SK-N-SH (cell line): Measurements from ENCODE around the gene IMMT. TPM values are rescaled to one million over a fixed set of nuclear protein-coding genes. Genes with fewer than 3 reads are reported as not detected.

Experiments used
- CTCF ChIA-PET: fragments of 300-600, 350-600 bp; formaldehyde crosslinking; extraction: SDS; loops from one replicate; lab custom pipeline; 2021; lab: Yijun Ruan, JAX
- POLR2A ChIA-PET: fragments of 350-600 bp; sonication (Branson Sonifier 250); formaldehyde crosslinking; extraction: SDS; loops from one replicate; lab custom pipeline; 2020; ENCODE audit warnings: antibody characterized with exemption, inconsistent platforms; lab: Yijun Ruan, JAX
- DNase-seq: peaks from one replicate; pipeline ENCODE4 v3.0.0; 2012
- H2AFZ ChIP-seq: fragments of 200-600 bp; sonication (generic); 2 replicates; pipeline ENCODE4 v1.8.1; 2016; ENCODE audit warnings: antibody characterized with exemption, mild to moderate bottlenecking, low read depth
- H3F3A ChIP-seq: fragments of 200-600 bp; sonication (generic); replicated peaks from 2 replicates; pipeline ENCODE3; 2016; ENCODE audit warnings: antibody characterized with exemption, mild to moderate bottlenecking; ENCODE audit not compliant: insufficient read depth
- H3K27ac ChIP-seq, 2 experiments: fragments of 200-500 bp in 1 of 2; fragments of 200-600 bp in 1 of 2; sonication (Bioruptor generic) in 1 of 2; sonication (generic), shearing (Covaris generic) in 1 of 2; 2 replicates each; pipeline versions ENCODE4 v1.5.1 to v1.6.1; 2014 to 2016; ENCODE audit warnings: low read depth in 2 of 2, inconsistent platforms in 1 of 2, low read length in 1 of 2, mild to moderate bottlenecking in 1 of 2, mixed read lengths in 1 of 2
- H3K27me3 ChIP-seq: fragments of 200-600 bp; sonication (generic), shearing (Covaris generic); 2 replicates; pipeline ENCODE4 v1.6.1; 2016; ENCODE audit warnings: mixed run types; ENCODE audit not compliant: insufficient read depth
- H3K36me3 ChIP-seq, 2 experiments: fragments of 200-500 bp in 1 of 2; fragments of 200-600 bp in 1 of 2; sonication (Bioruptor generic) in 1 of 2; sonication (generic) in 1 of 2; replicated peaks in 1 of 2; 2 replicates each; pipeline versions ENCODE3 to v1.5.1; 2014 to 2016; ENCODE audit warnings: low read length in 1 of 2, mild to moderate bottlenecking in 1 of 2; ENCODE audit not compliant: insufficient read depth in 2 of 2, control insufficient read depth in 1 of 2
- H3K4me1 ChIP-seq, 2 experiments: fragments of 200-500 bp in 1 of 2; fragments of 200-600 bp in 1 of 2; sonication (Bioruptor generic) in 1 of 2; sonication (generic), shearing (Covaris generic) in 1 of 2; 2 replicates each; pipeline versions ENCODE4 v1.5.1 to v1.6.1; 2014 to 2016; ENCODE audit warnings: low read depth in 1 of 2, low read length in 1 of 2, mixed run types in 1 of 2; ENCODE audit not compliant: insufficient read depth in 2 of 2, control insufficient read depth in 1 of 2
- H3K4me2 ChIP-seq: fragments of 200-600 bp; sonication (generic), shearing (Covaris generic); 2 replicates; pipeline ENCODE4 v1.6.1; 2017; ENCODE audit warnings: mixed run types
- H3K4me3 ChIP-seq, 2 experiments: fragments of 200-500 bp in 1 of 2; fragments of 200-600 bp in 1 of 2; sonication (Bioruptor generic) in 1 of 2; sonication (generic), shearing (Covaris generic) in 1 of 2; 2 replicates each; pipeline versions ENCODE4 v1.5.1 to v1.8.1; 2014 to 2016; ENCODE audit warnings: low read depth in 2 of 2, inconsistent platforms in 1 of 2, low read length in 1 of 2, mild to moderate bottlenecking in 1 of 2, mixed read lengths in 1 of 2, moderate library complexity in 1 of 2
- H3K79me2 ChIP-seq: fragments of 200-600 bp; sonication (generic); 2 replicates; pipeline ENCODE4 v1.8.1; 2017; ENCODE audit warnings: mild to moderate bottlenecking; ENCODE audit not compliant: insufficient read depth
- H3K9ac ChIP-seq: fragments of 200-600 bp; sonication (generic); 2 replicates; pipeline ENCODE4 v1.6.1; 2017; ENCODE audit warnings: mixed run types
- H3K9me2 ChIP-seq: fragments of 200-600 bp; sonication (generic); 2 replicates; pipeline ENCODE4 v1.6.1; 2017; ENCODE audit warnings: mixed run types
- H3K9me3 ChIP-seq: fragments of 200-600 bp; sonication (generic); 2 replicates; pipeline ENCODE4 v1.6.1; 2017; ENCODE audit warnings: mixed run types, mild to moderate bottlenecking, moderate library complexity
- H4K20me1 ChIP-seq: fragments of 200-600 bp; sonication (generic); 2 replicates; pipeline ENCODE4 v1.6.1; 2017; ENCODE audit warnings: mild to moderate bottlenecking, mixed run types; ENCODE audit not compliant: insufficient read depth
- CHD2 ChIP-seq: fragments of 150-350 bp; IDR thresholded peaks from 2 replicates; pipeline ENCODE4 v1.6.1; 2018; ENCODE audit warnings: low read length; ENCODE audit not compliant: partially characterized antibody
- ELF1 ChIP-seq: IDR thresholded peaks from 2 replicates; pipeline ENCODE4 v1.4.0; 2012
- EP300 ChIP-seq, 2 experiments: IDR thresholded peaks; 2 replicates each; pipeline versions ENCODE4 v1.4.0 to v1.6.1; 2012; ENCODE audit warnings: borderline replicate concordance in 1 of 2, low read depth in 1 of 2, low read length in 1 of 2
- FOXJ3 ChIP-seq: sonication (generic); formaldehyde crosslinking; IDR thresholded peaks from 2 replicates; pipeline ENCODE4 v1.5.1; 2020; ENCODE audit warnings: mild to moderate bottlenecking, missing genetic modification reagents
- GABPA ChIP-seq: IDR thresholded peaks from 2 replicates; pipeline ENCODE4 v1.4.0; 2012; ENCODE audit warnings: low read depth, mild to moderate bottlenecking
- GATA2 ChIP-seq: sonication (generic); formaldehyde crosslinking; IDR thresholded peaks from 2 replicates; pipeline ENCODE4 v1.5.0; 2020; ENCODE audit warnings: mild to moderate bottlenecking, missing genetic modification reagents
- MXI1 ChIP-seq: IDR thresholded peaks from 2 replicates; pipeline ENCODE4 v1.6.1; 2012; ENCODE audit warnings: mild to moderate bottlenecking, low read depth, low read length, improper control_type of control experiment
- NFIC ChIP-seq: IDR thresholded peaks from 2 replicates; pipeline ENCODE4 v1.4.0; 2012; ENCODE audit warnings: borderline replicate concordance
- NRF1 ChIP-seq: IDR thresholded peaks from 2 replicates; pipeline ENCODE4 v1.6.1; 2012; ENCODE audit warnings: low read depth, mild to moderate bottlenecking, low read length
- POLR2AphosphoS5 ChIP-seq: IDR thresholded peaks from 2 replicates; pipeline ENCODE4 v1.6.1; 2012; ENCODE audit warnings: low read depth, low read length
- RCOR1 ChIP-seq: fragments of 150-350 bp; IDR thresholded peaks from 2 replicates; pipeline ENCODE4 v1.6.1; 2017; ENCODE audit warnings: antibody characterized with exemption, low read length
- RFX5 ChIP-seq: IDR thresholded peaks from 2 replicates; pipeline ENCODE4 v1.6.1; 2012; ENCODE audit warnings: mild to moderate bottlenecking, improper control_type of control experiment, low read length
- RXRA ChIP-seq: IDR thresholded peaks from 2 replicates; pipeline ENCODE4 v1.4.0; 2012; ENCODE audit warnings: low read depth, mild to moderate bottlenecking, borderline replicate concordance
- SIN3A ChIP-seq: IDR thresholded peaks from 2 replicates; pipeline ENCODE4 v1.6.1; 2012; ENCODE audit warnings: low read depth, mild to moderate bottlenecking, low read length, moderate library complexity, borderline replicate concordance
- TEAD4 ChIP-seq: IDR thresholded peaks from 2 replicates; pipeline ENCODE4 v1.4.0; 2012; ENCODE audit warnings: mild to moderate bottlenecking, borderline replicate concordance; ENCODE audit not compliant: insufficient read depth
- WGBS: methylation state at CpG from one replicate; pipeline ENCODE4 v1.1.6; 2017; ENCODE audit warnings: low lambda C conversion rate; 5-methylcytosine and 5-hydroxymethylcytosine counted together
- polyA plus RNA-seq, 3 experiments: library from polyadenylated mRNA; depleted of rRNA; stranded (reverse); fragments of >200 nt; gene quantifications; 2 replicates each; pipeline ENCODE4 v1.2.3, GENCODE V29; 2012
- TF ChIP-seq, protein P1 (sequence below): IDR thresholded peaks from 2 replicates; pipeline ENCODE4 v1.6.1; 2012; ENCODE audit warnings: mild to moderate bottlenecking, low read depth, low read length, moderate library complexity
- TF ChIP-seq, protein P2 (sequence below): IDR thresholded peaks from 2 replicates; pipeline ENCODE4 v1.4.0; 2012; ENCODE audit warnings: low read depth
- TF ChIP-seq, protein P3 (sequence below): IDR thresholded peaks from 2 replicates; pipeline ENCODE4; 2012

The IMMT gene
- polyA plus RNA-seq, 1 of the 3 experiments (the other 2 are of a cell fraction): 36.3 TPM

DNA sequence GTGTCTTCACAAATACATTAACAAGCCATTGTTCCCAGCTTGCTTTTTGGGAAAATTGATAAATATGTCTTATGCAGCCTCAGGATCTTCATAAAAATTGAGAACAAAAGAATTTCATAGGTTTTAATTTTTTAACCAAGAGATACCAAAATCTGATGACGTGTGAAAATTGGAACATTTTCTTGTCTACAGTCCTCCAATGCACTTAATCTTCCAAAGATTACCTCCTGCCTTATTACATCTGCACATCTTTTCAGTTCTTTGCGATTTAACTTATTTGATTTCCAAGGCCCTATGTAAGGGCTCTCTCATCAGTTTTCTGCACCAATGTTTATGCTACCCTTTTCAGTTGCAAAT is 7.1 kb upstream of the IMMT start:
- Histone ChIP-seq H3K9ac (no peak overlapping the region), H3K9me2 (no peaks in the 10 kb centered on the region), H3K36me3 (peaks cover 11 to 14% of the 10 kb centered on the region in 2 experiments), H3K27me3 (no peaks in the 10 kb centered on the region), H4K20me1 (no peaks in the 10 kb centered on the region), H3F3A (peaks cover 6% of the 10 kb centered on the region), H3K4me2 (no peak overlapping the region), H3K9me3 (no peaks in the 10 kb centered on the region), H3K4me1 (peaks cover 0 to 3% of the 10 kb centered on the region in 2 experiments; a peak in 1 of 4 replicates), H3K27ac (no peak overlapping the region), H3K4me3 (no peak overlapping the region), H2AFZ (no peak overlapping the region), H3K79me2 (peaks cover 70% of the 10 kb centered on the region)
- ChIA-PET POLR2A (no interaction called here), CTCF (interaction anchor here (0.9 to 4.5 kb wide), 6 partner anchors 12 to 170 kb away, joined by 3 to 20 read pairs (median 7); no protein-coding TSS in a partner anchor)
- 93% methylated on average over 2 of the region's 2 CpGs for WGBS
- DNase-seq: no peak
- TF ChIP-seq GABPA: no peak
- no peak for TF ChIP-seq RCOR1
- no peak for TF ChIP-seq FOXJ3 (CRISPR knock-in tag)
- TF ChIP-seq, protein P1, sequence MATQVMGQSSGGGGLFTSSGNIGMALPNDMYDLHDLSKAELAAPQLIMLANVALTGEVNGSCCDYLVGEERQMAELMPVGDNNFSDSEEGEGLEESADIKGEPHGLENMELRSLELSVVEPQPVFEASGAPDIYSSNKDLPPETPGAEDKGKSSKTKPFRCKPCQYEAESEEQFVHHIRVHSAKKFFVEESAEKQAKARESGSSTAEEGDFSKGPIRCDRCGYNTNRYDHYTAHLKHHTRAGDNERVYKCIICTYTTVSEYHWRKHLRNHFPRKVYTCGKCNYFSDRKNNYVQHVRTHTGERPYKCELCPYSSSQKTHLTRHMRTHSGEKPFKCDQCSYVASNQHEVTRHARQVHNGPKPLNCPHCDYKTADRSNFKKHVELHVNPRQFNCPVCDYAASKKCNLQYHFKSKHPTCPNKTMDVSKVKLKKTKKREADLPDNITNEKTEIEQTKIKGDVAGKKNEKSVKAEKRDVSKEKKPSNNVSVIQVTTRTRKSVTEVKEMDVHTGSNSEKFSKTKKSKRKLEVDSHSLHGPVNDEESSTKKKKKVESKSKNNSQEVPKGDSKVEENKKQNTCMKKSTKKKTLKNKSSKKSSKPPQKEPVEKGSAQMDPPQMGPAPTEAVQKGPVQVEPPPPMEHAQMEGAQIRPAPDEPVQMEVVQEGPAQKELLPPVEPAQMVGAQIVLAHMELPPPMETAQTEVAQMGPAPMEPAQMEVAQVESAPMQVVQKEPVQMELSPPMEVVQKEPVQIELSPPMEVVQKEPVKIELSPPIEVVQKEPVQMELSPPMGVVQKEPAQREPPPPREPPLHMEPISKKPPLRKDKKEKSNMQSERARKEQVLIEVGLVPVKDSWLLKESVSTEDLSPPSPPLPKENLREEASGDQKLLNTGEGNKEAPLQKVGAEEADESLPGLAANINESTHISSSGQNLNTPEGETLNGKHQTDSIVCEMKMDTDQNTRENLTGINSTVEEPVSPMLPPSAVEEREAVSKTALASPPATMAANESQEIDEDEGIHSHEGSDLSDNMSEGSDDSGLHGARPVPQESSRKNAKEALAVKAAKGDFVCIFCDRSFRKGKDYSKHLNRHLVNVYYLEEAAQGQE: no peak
- TF ChIP-seq EP300 (IDR thresholded peaks at IDR 0.05; ENCODE audit: borderline replicate concordance in 1 of 2, low read depth in 1 of 2, low read length in 1 of 2): no peak
- TF ChIP-seq POLR2AphosphoS5: no peak
- no peak for TF ChIP-seq SIN3A
- no peak for TF ChIP-seq TEAD4
- no peak for TF ChIP-seq NRF1
- TF ChIP-seq, protein P2, sequence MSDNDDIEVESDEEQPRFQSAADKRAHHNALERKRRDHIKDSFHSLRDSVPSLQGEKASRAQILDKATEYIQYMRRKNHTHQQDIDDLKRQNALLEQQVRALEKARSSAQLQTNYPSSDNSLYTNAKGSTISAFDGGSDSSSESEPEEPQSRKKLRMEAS: no peak
- TF ChIP-seq RFX5: no peak
- no peak for TF ChIP-seq GATA2 (CRISPR knock-in tag)
- TF ChIP-seq NFIC: no peak
- TF ChIP-seq, protein P3, sequence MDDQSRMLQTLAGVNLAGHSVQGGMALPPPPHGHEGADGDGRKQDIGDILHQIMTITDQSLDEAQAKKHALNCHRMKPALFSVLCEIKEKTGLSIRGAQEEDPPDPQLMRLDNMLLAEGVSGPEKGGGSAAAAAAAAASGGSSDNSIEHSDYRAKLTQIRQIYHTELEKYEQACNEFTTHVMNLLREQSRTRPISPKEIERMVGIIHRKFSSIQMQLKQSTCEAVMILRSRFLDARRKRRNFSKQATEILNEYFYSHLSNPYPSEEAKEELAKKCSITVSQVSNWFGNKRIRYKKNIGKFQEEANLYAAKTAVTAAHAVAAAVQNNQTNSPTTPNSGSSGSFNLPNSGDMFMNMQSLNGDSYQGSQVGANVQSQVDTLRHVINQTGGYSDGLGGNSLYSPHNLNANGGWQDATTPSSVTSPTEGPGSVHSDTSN: no peak
- no peak for TF ChIP-seq RXRA
- no peak for TF ChIP-seq ELF1
- no peak for TF ChIP-seq MXI1
- no peak for TF ChIP-seq CHD2
